Measurements from ENCODE around the gene CREB1. TPM values are rescaled to one million over a fixed set of nuclear protein-coding genes. Genes with fewer than 3 reads are reported as not detected.

Gene CREB1
- total RNA-seq, 4 donors from 2014 or later = 56.1 to 105 (median 59.2) TPM

DNA sequence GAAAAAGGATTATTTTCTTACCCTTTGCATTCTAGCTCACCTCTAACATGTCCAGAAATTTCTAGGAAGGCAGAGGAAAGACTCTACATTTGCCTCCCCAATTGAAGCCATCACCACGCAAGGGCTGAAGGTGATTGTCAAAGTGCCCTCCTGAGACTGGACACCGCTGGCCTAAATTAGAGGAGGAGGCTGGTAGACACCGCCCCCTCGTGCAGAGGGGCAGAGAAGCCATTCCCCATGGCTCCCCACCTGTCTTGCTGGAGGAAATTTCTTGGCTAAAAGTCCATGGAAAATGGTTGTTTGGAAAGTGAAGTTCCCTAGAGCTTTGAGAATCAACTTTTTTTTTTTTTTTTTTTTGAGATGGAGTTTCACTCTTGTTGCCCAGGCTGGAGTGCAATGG is 31.3 kb upstream of the CREB1 start:
- no peaks in the 10 kb centered on the region for H3K4me1 ChIP-seq
- WGBS, 2 donors = 85 to 86% methylated on average over 4 of the region's 4 CpGs
- H3K27me3 ChIP-seq = no peaks in the 10 kb centered on the region
- intact Hi-C loops (cut with DNase I) = no loop called here
- H3K9me3 ChIP-seq = no peaks in the 10 kb centered on the region
- H3K27ac ChIP-seq = no peak overlapping the region
- no peak for DNase-seq
- TF ChIP-seq POLR2A (IDR thresholded peaks at IDR 0.05) = no peak
- TF ChIP-seq, protein P1, sequence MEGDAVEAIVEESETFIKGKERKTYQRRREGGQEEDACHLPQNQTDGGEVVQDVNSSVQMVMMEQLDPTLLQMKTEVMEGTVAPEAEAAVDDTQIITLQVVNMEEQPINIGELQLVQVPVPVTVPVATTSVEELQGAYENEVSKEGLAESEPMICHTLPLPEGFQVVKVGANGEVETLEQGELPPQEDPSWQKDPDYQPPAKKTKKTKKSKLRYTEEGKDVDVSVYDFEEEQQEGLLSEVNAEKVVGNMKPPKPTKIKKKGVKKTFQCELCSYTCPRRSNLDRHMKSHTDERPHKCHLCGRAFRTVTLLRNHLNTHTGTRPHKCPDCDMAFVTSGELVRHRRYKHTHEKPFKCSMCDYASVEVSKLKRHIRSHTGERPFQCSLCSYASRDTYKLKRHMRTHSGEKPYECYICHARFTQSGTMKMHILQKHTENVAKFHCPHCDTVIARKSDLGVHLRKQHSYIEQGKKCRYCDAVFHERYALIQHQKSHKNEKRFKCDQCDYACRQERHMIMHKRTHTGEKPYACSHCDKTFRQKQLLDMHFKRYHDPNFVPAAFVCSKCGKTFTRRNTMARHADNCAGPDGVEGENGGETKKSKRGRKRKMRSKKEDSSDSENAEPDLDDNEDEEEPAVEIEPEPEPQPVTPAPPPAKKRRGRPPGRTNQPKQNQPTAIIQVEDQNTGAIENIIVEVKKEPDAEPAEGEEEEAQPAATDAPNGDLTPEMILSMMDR (IDR thresholded peaks at IDR 0.05) = no peak
- no peaks in the 10 kb centered on the region for H3K36me3 ChIP-seq
- H3K4me3 ChIP-seq (replicated peaks in 1 of 3) = no peak overlapping the region

DNA sequence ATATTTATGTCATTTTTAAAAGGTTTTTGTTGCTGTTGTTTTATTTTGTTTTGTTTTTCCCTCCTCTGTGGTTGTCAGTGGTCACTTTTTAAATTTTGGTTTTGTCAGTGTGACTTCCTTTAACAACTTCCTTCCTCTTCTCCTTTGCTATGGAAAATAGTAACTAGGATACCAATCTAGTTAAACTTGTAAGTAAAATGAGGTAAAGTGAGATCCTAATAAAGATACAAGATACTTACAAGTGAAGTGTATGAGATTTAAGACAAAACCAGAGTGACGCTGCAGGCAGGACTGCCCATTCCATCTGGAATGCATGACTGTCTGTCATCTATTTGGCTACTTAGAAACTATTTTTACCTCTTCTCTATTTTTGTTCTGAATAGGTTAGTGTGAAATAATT is 30.6 kb upstream of the CREB1 start:
- H3K27me3 ChIP-seq = no peaks in the 10 kb centered on the region
- H3K27ac ChIP-seq = no peak overlapping the region
- no peak overlapping the region for H3K4me3 ChIP-seq (replicated peaks in 1 of 3)
- H3K36me3 ChIP-seq = no peaks in the 10 kb centered on the region
- WGBS, 2 donors = 74 to 81% methylated on average over 1 of the region's 1 CpG
- H3K9me3 ChIP-seq = no peaks in the 10 kb centered on the region
- intact Hi-C loops (cut with DNase I) = no loop called here
- no peaks in the 10 kb centered on the region for H3K4me1 ChIP-seq
- TF ChIP-seq, protein P1 (IDR thresholded peaks at IDR 0.05) = no peak
- no peak for TF ChIP-seq POLR2A (IDR thresholded peaks at IDR 0.05)
- no peak for DNase-seq

DNA sequence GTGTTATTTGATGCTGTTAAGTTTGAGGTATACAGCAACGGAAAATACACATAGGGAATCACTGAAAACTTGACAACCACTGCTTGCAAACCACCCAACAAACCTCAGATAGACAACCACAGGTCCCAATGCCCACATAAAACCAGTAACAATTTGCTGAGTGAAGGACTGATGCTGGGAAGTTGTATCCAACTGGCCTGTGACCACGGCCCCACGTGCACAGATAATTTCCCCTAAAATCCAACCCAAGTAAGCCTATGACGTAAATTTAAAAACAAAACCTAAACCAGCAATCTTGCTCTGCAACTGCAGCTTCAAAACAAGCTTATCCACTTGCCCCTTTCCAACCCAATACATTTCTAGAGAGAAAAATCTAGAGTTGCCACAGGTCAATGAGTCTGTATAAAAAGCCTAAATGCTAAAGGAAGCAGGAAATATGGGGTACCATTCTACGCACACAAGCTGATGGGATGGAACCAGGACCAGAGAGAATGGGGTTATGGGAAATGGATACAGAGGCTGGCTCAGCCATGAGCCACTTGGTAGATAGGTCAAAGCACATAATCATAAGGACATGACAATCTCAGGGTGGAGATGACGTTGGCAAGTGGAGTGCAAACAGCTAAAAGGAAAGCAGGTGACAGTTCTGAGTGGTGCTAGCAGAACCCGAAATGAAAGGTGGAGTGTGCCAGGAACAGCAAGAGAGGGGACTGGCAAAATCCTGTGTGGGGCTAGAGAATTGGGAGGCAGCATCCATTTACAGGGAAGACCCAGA is 27.8 kb upstream of the CREB1 start:
- TF ChIP-seq, protein P1 (IDR thresholded peaks at IDR 0.05) = no peak
- TF ChIP-seq POLR2A (IDR thresholded peaks at IDR 0.05) = no peak
- peaks cover 8 to 19% of the 10 kb centered on the region in 2 donors for H3K4me1 ChIP-seq
- DNase-seq = no peak
- no peak overlapping the region for H3K27ac ChIP-seq
- no peaks in the 10 kb centered on the region for H3K27me3 ChIP-seq
- 88 to 92% methylated on average over 7 of the region's 7 CpGs for WGBS, 2 donors
- intact Hi-C loops (cut with DNase I) = no loop called here
- H3K36me3 ChIP-seq = no peaks in the 10 kb centered on the region
- no peak overlapping the region for H3K4me3 ChIP-seq (replicated peaks in 1 of 3)
- H3K9me3 ChIP-seq = no peaks in the 10 kb centered on the region

DNA sequence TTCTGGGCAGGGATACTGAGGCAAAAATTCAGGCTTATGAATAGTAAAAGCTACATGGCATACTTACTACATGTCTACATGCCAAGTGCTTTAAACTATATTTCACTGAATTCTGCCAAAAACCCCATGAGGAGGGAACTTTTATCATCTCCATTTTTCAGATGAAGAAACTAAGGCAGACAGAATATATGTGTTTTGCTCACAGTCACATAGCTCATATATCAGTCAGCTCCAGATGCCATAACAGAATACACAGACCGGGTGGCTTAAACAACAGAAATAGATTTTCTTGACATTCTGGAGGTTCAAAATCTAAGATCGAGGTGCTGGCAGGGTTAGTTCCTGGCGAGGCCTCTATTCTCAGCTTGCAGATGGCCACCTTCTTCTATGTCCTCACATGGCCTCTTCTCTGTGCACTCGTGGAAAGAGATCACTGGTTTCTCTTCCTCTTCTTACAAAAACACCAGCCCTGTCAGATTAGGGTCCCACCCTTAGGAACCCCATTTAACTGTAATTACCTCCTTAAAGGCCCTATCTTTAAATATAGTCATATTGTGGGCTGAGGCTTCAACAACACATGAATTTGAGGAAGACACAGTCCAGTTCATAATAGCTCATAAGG is 27.1 kb upstream of the CREB1 start:
- Histone ChIP-seq H3K27ac (no peak overlapping the region), H3K27me3 (no peaks in the 10 kb centered on the region), H3K9me3 (no peaks in the 10 kb centered on the region), H3K4me1 (peaks cover 8 to 19% of the 10 kb centered on the region in 2 donors), H3K4me3 (replicated peaks in 1 of 3) (no peak overlapping the region), H3K36me3 (no peaks in the 10 kb centered on the region)
- 79 to 91% methylated on average over 4 of the region's 4 CpGs for WGBS, 2 donors
- intact Hi-C loops (cut with DNase I) = no loop called here
- DNase-seq = no peak
- TF ChIP-seq, protein P1 (IDR thresholded peaks at IDR 0.05) = no peak
- no peak for TF ChIP-seq POLR2A (IDR thresholded peaks at IDR 0.05)

DNA sequence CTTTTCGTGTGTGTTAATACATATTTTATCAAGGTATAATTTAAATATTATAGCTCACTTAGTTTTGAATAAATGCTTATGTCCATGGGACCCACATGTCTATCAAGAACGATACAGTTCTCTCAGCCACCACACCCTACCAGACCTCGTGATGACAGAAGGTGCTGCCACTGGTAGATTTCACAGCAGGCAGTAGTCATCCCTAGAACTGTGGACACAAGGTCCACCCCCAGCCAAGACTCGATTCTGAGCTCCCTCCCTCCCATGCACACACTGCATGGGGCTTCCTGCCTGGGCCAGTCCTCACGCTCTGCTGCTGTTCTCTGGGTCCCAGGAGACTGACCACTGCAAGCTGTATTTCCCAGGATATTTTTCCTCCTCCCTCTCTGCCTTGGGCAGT is 26.5 kb upstream of the CREB1 start:
- Histone ChIP-seq H3K9me3 (no peaks in the 10 kb centered on the region), H3K4me3 (replicated peaks in 1 of 3) (no peak overlapping the region), H3K36me3 (no peaks in the 10 kb centered on the region), H3K27ac (no peak overlapping the region), H3K27me3 (no peaks in the 10 kb centered on the region), H3K4me1 (peaks cover 8 to 19% of the 10 kb centered on the region in 2 donors)
- intact Hi-C loops (cut with DNase I) = no loop called here
- 60 to 69% methylated on average over 5 of the region's 5 CpGs for WGBS, 2 donors
- DNase-seq = no peak
- no peak for TF ChIP-seq POLR2A (IDR thresholded peaks at IDR 0.05)
- TF ChIP-seq, protein P1 (IDR thresholded peaks at IDR 0.05) = no peak

Data from thyroid gland (tissue), 4 donors.